HepG2 (cell line): ENCODE data around the gene TNPO3. TPM values are rescaled to one million over a fixed set of nuclear protein-coding genes. Genes with fewer than 3 reads are reported as not detected.
A peak's percentile ranks its signal among the peaks of the same experiment; 100 is the strongest.

ENCODE experiments used
- CC2D1A ChIP-seq: sonication (generic); formaldehyde crosslinking; IDR thresholded peaks from 2 replicates; pipeline ENCODE4 v1.8.1; 2023; ENCODE audit warnings: mild to moderate bottlenecking, missing genetic modification reagents
- CREB1 ChIP-seq, 2 experiments: fragments of 450-650 bp in 1 of 2; IDR thresholded peaks; 2 replicates each; pipeline ENCODE4 v1.6.1; 2016 to 2017; ENCODE audit warnings: control low read depth in 1 of 2, mild to moderate bottlenecking in 1 of 2, missing compliant biosample characterization in 1 of 2, missing genetic modification characterization in 1 of 2
- EEA1 ChIP-seq: sonication (generic); formaldehyde crosslinking; IDR thresholded peaks from 2 replicates; pipeline ENCODE4 v1.5.1; 2020; ENCODE audit warnings: mild to moderate bottlenecking, missing genetic modification reagents, borderline replicate concordance
- GMEB1 ChIP-seq: sonication (generic); formaldehyde crosslinking; IDR thresholded peaks from 2 replicates; pipeline ENCODE4 v1.5.1; 2020; ENCODE audit warnings: missing genetic modification reagents, mild to moderate bottlenecking, borderline replicate concordance
- HOXA5 ChIP-seq: sonication (generic); formaldehyde crosslinking; IDR thresholded peaks from 2 replicates; pipeline ENCODE4 v1.4.0; 2020; ENCODE audit warnings: missing genetic modification reagents
- SIN3B ChIP-seq: fragments of 150-350 bp; IDR thresholded peaks from 2 replicates; pipeline ENCODE4 v1.6.1; 2014; ENCODE audit warnings: low read length
- SMARCC2 ChIP-seq: fragments of 450-650 bp; IDR thresholded peaks from 2 replicates; pipeline ENCODE4 v1.6.1; 2017; ENCODE audit warnings: antibody characterized with exemption, mild to moderate bottlenecking
- YY1 ChIP-seq: IDR thresholded peaks from 2 replicates; pipeline ENCODE4 v1.6.1; 2011; ENCODE audit warnings: low read length, low read depth, moderate library complexity, mild to moderate bottlenecking; ENCODE audit not compliant: insufficient read depth, insufficient replicate concordance
- ZMYM2 ChIP-seq: sonication (generic); formaldehyde crosslinking; IDR thresholded peaks from 2 replicates; pipeline ENCODE4 v1.8.0; 2022; ENCODE audit warnings: mild to moderate bottlenecking, missing genetic modification reagents
- ZMYM4 ChIP-seq: sonication (generic); formaldehyde crosslinking; IDR thresholded peaks from 2 replicates; pipeline ENCODE4 v1.8.1; 2023; ENCODE audit warnings: mild to moderate bottlenecking, missing genetic modification reagents
- ZNF256 ChIP-seq: sonication (generic); formaldehyde crosslinking; conservative IDR thresholded peaks from 2 replicates; pipeline ENCODE4 v1.4.0; 2020; ENCODE audit warnings: missing genetic modification reagents
- ZNF337 ChIP-seq: sonication (generic); formaldehyde crosslinking; IDR thresholded peaks from 2 replicates; pipeline ENCODE4 v1.5.1; 2020; ENCODE audit warnings: missing genetic modification reagents, low read depth, mild to moderate bottlenecking, borderline replicate concordance
- ZNF496 ChIP-seq: sonication (generic); formaldehyde crosslinking; IDR thresholded peaks from 2 replicates; pipeline ENCODE4 v1.8.1; 2023; ENCODE audit warnings: mild to moderate bottlenecking, moderate library complexity, missing genetic modification reagents; ENCODE audit not compliant: insufficient replicate concordance
- ZNF646 ChIP-seq: sonication (generic); formaldehyde crosslinking; IDR thresholded peaks from 2 replicates; pipeline ENCODE4 v1.9.0; 2021; ENCODE audit warnings: mild to moderate bottlenecking, missing genetic modification reagents
- ZNF775 ChIP-seq: sonication (generic); formaldehyde crosslinking; IDR thresholded peaks from 2 replicates; pipeline ENCODE4 v1.4.0; 2020; ENCODE audit warnings: missing genetic modification reagents, mild to moderate bottlenecking, moderate library complexity, borderline replicate concordance
- ZNF800 ChIP-seq: sonication (generic); formaldehyde crosslinking; IDR thresholded peaks from 2 replicates; pipeline ENCODE4 v1.4.0; 2020; ENCODE audit warnings: missing genetic modification reagents
- ZSCAN12 ChIP-seq: sonication (generic); formaldehyde crosslinking; IDR thresholded peaks from 2 replicates; pipeline ENCODE4 v1.9.0; 2021; ENCODE audit warnings: mild to moderate bottlenecking, missing genetic modification reagents
- polyA plus RNA-seq, 8 experiments: library from polyadenylated mRNA; depleted of rRNA in 3 of 8; stranded (reverse) in 7 of 8; unstranded in 1 of 8; fragments of >200 nt; fragmentation: Illumina TruSeq in 4 of 8; extraction: Trizol in 4 of 8; gene quantifications; 2 replicates each; pipeline versions ENCODE4 v1.2.1 to v1.2.3, GENCODE V29; 2011 to 2016; ENCODE audit warnings: low read depth in 4 of 8, missing spikeins in 1 of 8, mixed read lengths in 1 of 8; ENCODE audit not compliant: insufficient read depth in 1 of 8
- total RNA-seq, 5 experiments: library from RNA; depleted of rRNA; stranded (reverse); fragments of >200 nt; fragmentation: Illumina TruSeq; extraction: Trizol; gene quantifications; 2 replicates each; pipeline ENCODE4 v1.2.3, GENCODE V29; 2016; ENCODE audit warnings: low read depth in 1 of 5
- TF ChIP-seq, protein P1 (sequence below): sonication (generic); formaldehyde crosslinking; IDR thresholded peaks from 2 replicates; pipeline ENCODE4 v1.8.1; 2023; ENCODE audit warnings: mild to moderate bottlenecking, missing genetic modification reagents

TNPO3 gene
- total and polyA plus RNA-seq, 2 of the 13 experiments (the other 11 are each of a cell fraction or from before 2014, with no cell fraction given) = 23.8 to 44.6 TPM

GRCh38 chr7:128937647-128938543, 117.0 kb downstream of the TNPO3 start, which contains the start of gene IRF5 (continued):
- no peak for TF ChIP-seq ZNF646
- TF ChIP-seq ZNF800 (CRISPR knock-in tag) = peak; percentile 96
- TF ChIP-seq GMEB1 = no peak
- no peak for TF ChIP-seq ZSCAN12
- TF ChIP-seq ZMYM2 (CRISPR knock-in tag) = no peak
- TF ChIP-seq, protein P1, sequence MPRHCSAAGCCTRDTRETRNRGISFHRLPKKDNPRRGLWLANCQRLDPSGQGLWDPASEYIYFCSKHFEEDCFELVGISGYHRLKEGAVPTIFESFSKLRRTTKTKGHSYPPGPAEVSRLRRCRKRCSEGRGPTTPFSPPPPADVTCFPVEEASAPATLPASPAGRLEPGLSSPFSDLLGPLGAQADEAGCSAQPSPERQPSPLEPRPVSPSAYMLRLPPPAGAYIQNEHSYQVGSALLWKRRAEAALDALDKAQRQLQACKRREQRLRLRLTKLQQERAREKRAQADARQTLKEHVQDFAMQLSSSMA = no peak
- TF ChIP-seq ZNF496 = no peak
- TF ChIP-seq EEA1 (CRISPR knock-in tag) = no peak
- no peak for TF ChIP-seq CREB1 (IDR thresholded peaks at IDR 0.05)
- TF ChIP-seq CREB1 (CRISPR knock-in tag; IDR thresholded peaks at IDR 0.05) = no peak
- no peak for TF ChIP-seq SIN3B
- TF ChIP-seq HOXA5 (CRISPR knock-in tag) = no peak
- no peak for TF ChIP-seq ZNF256 (CRISPR knock-in tag)
- TF ChIP-seq ZMYM4 (CRISPR knock-in tag) = no peak
- no peak for TF ChIP-seq ZNF337
- no peak for TF ChIP-seq ZNF775 (CRISPR knock-in tag)
- TF ChIP-seq CC2D1A = no peak
- TF ChIP-seq YY1 = peak; percentile 24
- TF ChIP-seq SMARCC2 = no peak
